Neural cell (in vitro differentiated cells): ENCODE data around the gene XRCC3.

Source experiments
- CTCF ChIP-seq: fragments of 450-650 bp; IDR thresholded peaks from 2 replicates; pipeline ENCODE4 v1.5.1; 2014; ENCODE audit warnings: antibody characterized with exemption, mild to moderate bottlenecking, moderate library complexity; ENCODE audit not compliant: poor library complexity, severe bottlenecking
- EZH2 ChIP-seq: fragments of 200-600, 300-800 bp; shearing (Covaris generic), sonication (generic); IDR thresholded peaks from 2 replicates; pipeline ENCODE4 v1.6.1; 2014; ENCODE audit warnings: antibody characterized with exemption, low read length, borderline replicate concordance, mild to moderate bottlenecking; ENCODE audit not compliant: insufficient read depth, poor library complexity, severe bottlenecking
- POLR2AphosphoS5 ChIP-seq: IDR thresholded peaks from 2 replicates; pipeline ENCODE4 v1.6.1; 2012
- SMC3 ChIP-seq: fragments of 450-650 bp; conservative IDR thresholded peaks from 2 replicates; pipeline ENCODE4 v1.6.1; 2014; ENCODE audit warnings: antibody characterized with exemption, mild to moderate bottlenecking, moderate library complexity; ENCODE audit not compliant: poor library complexity

DNA sequence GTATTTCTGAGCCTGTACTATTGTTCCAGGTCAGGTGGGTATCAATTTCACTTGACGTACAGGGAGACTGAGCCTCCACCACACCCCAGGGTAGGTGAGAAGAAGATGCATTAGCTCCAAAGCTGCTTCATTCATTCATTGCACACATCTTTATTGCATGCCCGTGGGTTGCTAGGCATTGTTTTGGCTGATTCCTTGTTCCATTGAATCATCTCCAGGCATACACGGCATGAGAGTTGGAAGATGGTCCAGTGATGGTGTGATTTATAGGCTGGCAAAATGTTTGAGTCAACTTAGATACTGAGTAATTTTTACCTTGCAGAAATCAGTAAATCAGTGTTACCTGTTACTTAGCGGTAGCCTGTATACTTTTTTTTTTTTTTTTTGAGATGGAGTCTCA lies 65.0 kb downstream of the XRCC3 start:
- TF ChIP-seq EZH2 (no peak), CTCF (no peak), POLR2AphosphoS5 (no peak), SMC3 (no peak)
